Subcutaneous abdominal adipose tissue (tissue), 5 donors: ENCODE measurements around the gene GIPC1.
A peak's percentile ranks its signal among the peaks of the same experiment; 100 is the strongest.

Experiments
- H3K27ac ChIP-seq: one replicate; pipeline ENCODE4 v1.7.0; 2013; ENCODE audit warnings: low read depth, mild to moderate bottlenecking, inconsistent platforms, low read length, moderate library complexity
- H3K27me3 ChIP-seq, 5 donors: one replicate each; pipeline ENCODE4 v1.7.0; 2013; ENCODE audit warnings: low read length in 5 of 5, inconsistent platforms in 1 of 5; ENCODE audit not compliant: control insufficient read depth in 5 of 5, insufficient read depth in 4 of 5
- H3K36me3 ChIP-seq, 5 donors: one replicate each; pipeline ENCODE4 v1.7.0; 2013; ENCODE audit warnings: low read length in 5 of 5; ENCODE audit not compliant: control insufficient read depth in 5 of 5, insufficient read depth in 5 of 5
- H3K4me1 ChIP-seq, 5 donors: one replicate each; pipeline ENCODE4 v1.7.0; 2013; ENCODE audit warnings: low read length in 5 of 5, mild to moderate bottlenecking in 3 of 5, moderate library complexity in 1 of 5; ENCODE audit not compliant: control insufficient read depth in 5 of 5, insufficient read depth in 5 of 5
- H3K4me3 ChIP-seq, 5 donors: one replicate each; pipeline ENCODE4 v1.7.0; 2013; ENCODE audit warnings: low read length in 5 of 5, low read depth in 1 of 5
- H3K9ac ChIP-seq, 5 donors: one replicate each; pipeline ENCODE4 v1.7.0; 2013; ENCODE audit warnings: low read length in 5 of 5, mild to moderate bottlenecking in 4 of 5, moderate library complexity in 3 of 5
- H3K9me3 ChIP-seq, 5 donors: one replicate each; pipeline ENCODE4 v1.7.0; 2013; ENCODE audit warnings: low read length in 5 of 5; ENCODE audit not compliant: control insufficient read depth in 5 of 5
- donor health status: healthy.
- donor health status: healthy.
- donor health status: healthy.
- donor health status: healthy.
- donor health status: healthy.

Gene GIPC1

GRCh38 chr19:14530506-14530905 is 34.6 kb upstream of the GIPC1 start:
- peaks cover 0 to 35% (median 29%) of the 10 kb centered on the region in 5 donors for H3K4me1 ChIP-seq
- H3K27ac ChIP-seq: peak overlapping the region; percentile 92
- peak overlapping the region in 3 of 5 donors; percentile 78 to 96 (median 93) for H3K4me3 ChIP-seq
- no peaks in the 10 kb centered on the region for H3K9me3 ChIP-seq
- H3K27me3 ChIP-seq: no peaks in the 10 kb centered on the region
- H3K9ac ChIP-seq: peak overlapping the region in 2 of 5 donors; percentile 80 to 86
- H3K36me3 ChIP-seq: no peaks in the 10 kb centered on the region

GRCh38 chr19:14530005-14530348 is 34.0 kb upstream of the GIPC1 start:
- Histone ChIP-seq H3K27ac (peak overlapping the region; percentile 92), H3K4me1 (peaks cover 0 to 35% (median 29%) of the 10 kb centered on the region in 5 donors), H3K27me3 (no peaks in the 10 kb centered on the region), H3K9me3 (no peaks in the 10 kb centered on the region), H3K36me3 (no peaks in the 10 kb centered on the region), H3K4me3 (peak overlapping the region; percentile 78 to 97 (median 93)), H3K9ac (peak overlapping the region; percentile 63 to 92 (median 80))

- Histone ChIP-seq H3K4me1 (peaks cover 0 to 35% (median 29%) of the 10 kb centered on the region in 5 donors), H3K27ac (peak within 1 kb of the TSS; percentile 92), H3K9ac (peak within 1 kb of the TSS; percentile 63 to 92 (median 80)), H3K4me3 (peak within 1 kb of the TSS; percentile 78 to 97 (median 93)), H3K36me3 (no peaks in the 10 kb centered on the region), H3K9me3 (no peaks in the 10 kb centered on the region), H3K27me3 (no peaks in the 10 kb centered on the region)
Observed at GRCh38 chr19:14529254-14530004, 33.5 kb upstream of the GIPC1 start, which contains the start of gene TECR. TSS of gene TECR (plus strand) at chr19:14529594. CDS start at chr19:14529697, 103 bp downstream.

DNA sequence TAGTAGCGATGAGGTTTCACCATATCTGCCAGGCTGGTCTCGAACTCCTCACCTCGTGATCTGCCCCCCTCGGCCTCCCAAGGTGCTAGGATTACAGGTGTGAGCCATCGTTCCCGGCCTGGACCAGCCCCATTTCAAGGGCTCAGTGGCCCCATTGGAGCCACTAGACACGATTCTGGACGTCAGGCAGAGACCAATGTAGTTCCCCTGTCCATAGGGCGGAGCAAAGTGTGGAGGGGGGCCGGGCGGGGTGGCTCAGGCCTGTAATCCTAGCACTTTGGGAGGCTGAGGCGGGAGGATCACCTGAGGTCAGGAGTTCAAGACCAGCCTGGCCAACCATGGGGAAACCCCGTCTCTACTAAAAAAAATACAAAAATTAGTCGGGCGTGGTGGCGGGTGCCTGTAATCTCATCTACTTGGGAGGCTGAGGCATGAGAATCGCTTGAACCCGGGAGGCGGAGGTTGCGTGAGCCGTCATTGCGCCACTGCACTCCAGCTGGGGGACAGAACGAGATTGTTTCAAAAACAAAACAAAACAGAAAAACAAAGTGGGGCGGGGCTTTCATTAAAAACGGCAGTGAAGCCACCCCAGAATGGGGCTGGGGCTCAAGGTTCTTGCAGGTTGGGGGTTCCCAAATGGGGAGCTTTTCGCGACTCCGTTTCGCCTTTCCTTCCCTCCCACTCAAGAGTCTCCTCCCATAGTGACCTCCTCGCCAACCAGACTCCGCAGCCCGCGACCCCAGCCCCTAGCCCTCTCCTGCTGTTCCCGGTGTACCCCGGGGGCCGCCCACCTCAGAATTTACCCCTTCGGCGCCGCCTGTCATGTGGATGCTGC is 32.7 kb upstream of the GIPC1 start:
- Histone ChIP-seq H3K4me1 (peaks cover 0 to 35% (median 29%) of the 10 kb centered on the region in 5 donors), H3K27ac (no peak overlapping the region), H3K9ac (peak overlapping the region in 3 of 5 donors; percentile 40 to 62 (median 52)), H3K9me3 (no peaks in the 10 kb centered on the region), H3K36me3 (no peaks in the 10 kb centered on the region), H3K4me3 (peak overlapping the region; percentile 69 to 96 (median 78)), H3K27me3 (no peaks in the 10 kb centered on the region)

- no peaks in the 10 kb centered on the region for H3K36me3 ChIP-seq
- no peaks in the 10 kb centered on the region for H3K27me3 ChIP-seq
- no peaks in the 10 kb centered on the region for H3K9me3 ChIP-seq
- H3K4me3 ChIP-seq: no peak overlapping the region
- H3K4me1 ChIP-seq: peaks cover 0 to 22% (median 21%) of the 10 kb centered on the region in 5 donors
- no peak overlapping the region for H3K9ac ChIP-seq
- no peak overlapping the region for H3K27ac ChIP-seq
Observed at GRCh38 chr19:14526423-14526822, 30.5 kb upstream of the GIPC1 start.

DNA sequence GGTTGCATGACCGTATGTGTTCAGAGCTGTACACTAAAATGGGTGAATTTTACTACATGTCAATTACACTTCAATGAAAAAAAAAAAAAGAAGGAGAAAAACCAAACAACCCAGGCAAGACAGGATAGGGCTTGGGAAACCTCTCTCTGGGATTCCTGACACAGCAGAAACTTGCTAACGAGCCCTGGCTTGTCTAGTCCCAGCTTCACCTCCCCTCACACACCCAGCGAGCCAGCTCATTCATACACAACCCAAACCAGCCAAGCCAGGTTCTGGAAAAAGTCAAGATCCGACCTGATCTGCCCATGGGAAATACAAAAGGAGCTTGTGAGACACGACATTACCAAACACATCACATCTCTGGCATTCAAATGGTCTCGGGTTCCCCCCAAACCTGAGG is 29.8 kb upstream of the GIPC1 start:
- Histone ChIP-seq H3K36me3 (no peaks in the 10 kb centered on the region), H3K27ac (no peak overlapping the region), H3K9me3 (no peaks in the 10 kb centered on the region), H3K9ac (no peak overlapping the region), H3K4me1 (peaks cover 0 to 17% (median 15%) of the 10 kb centered on the region in 5 donors), H3K4me3 (no peak overlapping the region), H3K27me3 (no peaks in the 10 kb centered on the region)

DNA sequence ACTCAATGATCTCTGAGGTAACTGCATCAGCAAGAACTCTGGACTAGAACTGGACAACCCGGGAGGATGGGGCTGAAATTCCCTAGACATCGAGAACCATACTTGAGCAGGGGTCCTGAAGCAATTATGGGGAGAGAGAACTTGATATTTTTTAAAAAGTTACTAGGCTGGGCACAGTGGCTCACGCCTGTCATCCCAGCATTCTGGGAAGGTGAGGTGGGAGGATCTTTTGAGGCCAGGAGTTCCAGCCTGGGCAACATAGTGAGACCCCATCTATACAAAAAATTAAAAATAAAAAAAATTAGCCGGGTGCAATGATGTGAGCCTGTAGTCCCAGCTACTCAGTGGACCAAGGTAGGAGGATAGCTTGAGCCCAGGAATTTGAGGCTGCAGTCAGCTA is 24.6 kb upstream of the GIPC1 start:
- peaks cover 12 to 36% (median 21%) of the 10 kb centered on the region in 5 donors for H3K4me1 ChIP-seq
- no peak overlapping the region for H3K4me3 ChIP-seq
- H3K9me3 ChIP-seq: no peaks in the 10 kb centered on the region
- peaks cover 0 to 18% (median 12%) of the 10 kb centered on the region in 5 donors for H3K36me3 ChIP-seq
- no peaks in the 10 kb centered on the region for H3K27me3 ChIP-seq
- peak overlapping the region; percentile 96 for H3K27ac ChIP-seq
- no peak overlapping the region for H3K9ac ChIP-seq

DNA sequence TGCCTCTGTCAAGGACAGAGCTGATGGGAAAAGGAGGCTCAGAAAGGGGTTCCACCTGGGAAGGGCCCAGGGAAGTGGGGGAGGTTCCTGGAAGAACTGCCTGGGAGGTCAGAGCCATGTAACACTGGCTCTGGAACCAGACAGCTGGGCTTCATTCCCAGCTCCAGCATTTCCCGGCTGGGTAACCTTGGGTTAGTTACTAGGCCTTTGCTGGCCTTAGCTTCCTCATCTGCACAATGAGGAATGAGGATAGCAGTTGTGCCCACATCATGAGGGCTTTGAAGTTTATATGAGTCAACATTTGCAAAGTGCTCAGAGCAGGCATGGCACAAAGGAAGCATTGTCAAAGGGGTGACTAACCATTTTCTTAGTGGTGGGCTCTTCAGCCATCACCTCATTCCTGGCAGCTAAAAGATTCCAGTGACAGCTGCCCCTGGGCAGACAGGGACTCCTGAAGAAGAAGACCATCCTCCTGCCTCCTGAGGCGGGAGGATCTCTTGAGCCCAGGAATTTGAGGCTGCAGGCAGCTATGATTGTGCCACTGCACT is 24.0 kb upstream of the GIPC1 start:
- Histone ChIP-seq H3K9me3 (no peaks in the 10 kb centered on the region), H3K4me3 (no peak overlapping the region), H3K4me1 (peaks cover 13 to 42% (median 27%) of the 10 kb centered on the region in 5 donors), H3K27me3 (no peaks in the 10 kb centered on the region), H3K9ac (peak overlapping the region in 2 of 5 donors; percentile 2 to 55), H3K36me3 (peaks cover 0 to 24% (median 18%) of the 10 kb centered on the region in 5 donors), H3K27ac (peak overlapping the region; percentile 96)

DNA sequence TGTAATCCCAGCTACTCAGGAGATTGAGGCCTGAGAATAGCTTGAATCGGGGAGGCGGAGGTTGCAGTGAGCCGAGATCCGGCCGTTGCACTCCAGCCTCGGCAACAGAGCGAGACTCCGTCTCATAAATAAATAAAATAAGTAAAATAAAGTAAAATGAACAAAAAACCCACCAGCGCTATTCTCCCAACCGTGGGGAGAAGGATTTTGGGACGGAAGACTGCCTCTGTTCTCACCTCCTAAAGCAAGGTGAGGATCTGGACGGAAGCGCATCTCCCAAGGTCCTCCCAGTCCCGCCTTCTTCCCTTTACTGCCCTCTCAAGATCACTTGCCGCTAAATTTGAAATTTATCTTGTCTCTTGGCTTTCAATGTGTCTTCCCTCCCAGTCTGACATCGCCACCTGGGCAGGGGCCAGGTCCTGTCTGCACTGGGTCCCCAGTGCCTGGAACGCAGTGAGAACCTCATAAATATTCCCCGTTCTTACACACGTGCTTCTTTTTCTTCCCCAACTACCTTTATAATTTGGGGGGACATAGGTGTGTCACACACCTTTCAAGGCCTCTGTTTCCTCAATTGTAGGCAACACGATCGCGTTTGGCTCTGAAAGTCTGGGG is 23.4 kb upstream of the GIPC1 start:
- Histone ChIP-seq H3K9ac (peak overlapping the region in 3 of 5 donors; percentile 2 to 83 (median 79)), H3K27ac (peak overlapping the region; percentile 96), H3K9me3 (no peaks in the 10 kb centered on the region), H3K27me3 (no peaks in the 10 kb centered on the region), H3K36me3 (peaks cover 0 to 29% (median 24%) of the 10 kb centered on the region in 5 donors), H3K4me1 (peaks cover 17 to 48% (median 33%) of the 10 kb centered on the region in 5 donors), H3K4me3 (no peak overlapping the region)
